Pons (tissue), 1 donor: ENCODE results near the gene NPW.
"Not testable (repeated sequence)": the region's sequence is repeated elsewhere in the genome, so short reads cannot be mapped to it uniquely, and the experiment has no call there.

ENCODE experiments used
- DNase-seq: peaks from one replicate; pipeline ENCODE4 v3.0.0-alpha.2; 2016; ENCODE audit warnings: low spot score

NPW gene

GRCh38 chr16:2023092-2024031, 3.8 kb downstream of the NPW start:
- DNase-seq: peak; percentile 82

- no peak for DNase-seq
Observed at GRCh38 chr16:2024032-2024420, 4.4 kb downstream of the NPW start.

GRCh38 chr16:2025251-2025650, 5.7 kb downstream of the NPW start:
- no peak for DNase-seq

- no peak for DNase-seq
Observed at GRCh38 chr16:2025878-2026460, 6.4 kb downstream of the NPW start.

GRCh38 chr16:2026461-2027023, 7.0 kb downstream of the NPW start, which contains the start of gene NHERF2:
NHERF2 (plus strand) TSS chr16:2026902; CDS start chr16:2027006, 104 bp downstream.
- DNase-seq: no peak

- no peak for DNase-seq
Observed at GRCh38 chr16:2027024-2028010, 7.7 kb downstream of the NPW start.

- no peak for DNase-seq
Observed at GRCh38 chr16:2028146-2028545, 8.6 kb downstream of the NPW start.

GRCh38 chr16:2028620-2029220, 9.1 kb downstream of the NPW start:
- no peak for DNase-seq

GRCh38 chr16:2029350-2029749, 9.8 kb downstream of the NPW start:
- no peak for DNase-seq

GRCh38 chr16:2030036-2030435, 10.5 kb downstream of the NPW start:
- no peak for DNase-seq

GRCh38 chr16:2031081-2031577, 11.5 kb downstream of the NPW start:
- no peak for DNase-seq

- DNase-seq: no peak
Observed at GRCh38 chr16:2032285-2033056, 12.9 kb downstream of the NPW start.

GRCh38 chr16:2033057-2033908, 13.7 kb downstream of the NPW start:
- peak; percentile 89 for DNase-seq

GRCh38 chr16:2033909-2034695, 14.5 kb downstream of the NPW start:
- DNase-seq: not testable (repeated sequence)

- DNase-seq: no peak
Observed at GRCh38 chr16:2034696-2035430, 15.3 kb downstream of the NPW start.

GRCh38 chr16:2035431-2036199, 16.0 kb downstream of the NPW start:
- DNase-seq: no peak
